Stimulated activated CD8-positive, alpha-beta memory T cell treated with anti-CD3 and anti-CD28 coated beads, Interleukin-15, amount 100 ng/mL, for 4 hours (primary cell): ENCODE measurements around the gene ABHD17C.

ENCODE experiments used
- DNase-seq, 2 donors: peaks; one replicate each; pipeline ENCODE4 v3.0.0-alpha.2; 2020; ENCODE audit warnings: low read depth in 2 of 2

Gene ABHD17C

DNA sequence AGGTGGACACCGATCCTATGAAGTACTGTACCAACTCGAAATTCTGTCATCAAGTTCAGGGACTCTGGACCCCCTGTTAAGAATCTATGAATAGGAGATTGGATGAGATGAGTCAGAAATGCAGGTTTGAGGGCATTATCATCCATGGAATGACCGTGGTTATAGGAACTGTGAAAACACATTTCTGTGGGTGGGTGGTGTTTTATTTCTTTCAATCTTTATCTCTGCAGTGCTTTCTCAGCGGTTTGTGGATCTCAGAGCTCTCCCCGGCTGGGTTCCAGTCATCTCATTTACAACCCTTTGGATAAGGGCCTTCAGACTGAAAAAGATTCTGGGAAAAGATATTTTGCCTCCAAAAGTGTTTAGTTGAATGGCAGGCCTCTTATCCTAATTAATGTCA is 5.4 kb upstream of the ABHD17C start:
- DNase-seq = no peak

DNA sequence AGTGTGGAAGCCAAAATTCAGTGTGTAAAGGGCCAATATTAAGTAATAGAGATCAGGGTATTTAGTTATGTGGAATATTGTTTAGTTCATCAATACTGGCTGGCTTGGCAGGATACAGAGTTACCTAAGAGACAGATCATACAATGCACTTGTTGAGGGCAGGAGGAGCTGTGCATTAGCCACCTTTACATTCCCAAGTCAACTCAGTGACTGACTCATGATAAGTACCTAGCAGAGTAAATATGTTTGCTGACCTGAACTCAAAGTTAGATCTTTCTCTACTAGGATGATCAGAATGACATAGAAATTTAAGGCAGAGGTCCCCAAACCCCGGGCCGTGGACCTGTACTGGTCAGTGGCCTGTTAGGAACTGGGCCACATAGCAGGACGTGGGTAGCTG is 3.5 kb upstream of the ABHD17C start:
- DNase-seq = no peak

- DNase-seq = no peak
Observed at GRCh38 chr15:80693682-80694610, 1.2 kb upstream of the ABHD17C start.

DNA sequence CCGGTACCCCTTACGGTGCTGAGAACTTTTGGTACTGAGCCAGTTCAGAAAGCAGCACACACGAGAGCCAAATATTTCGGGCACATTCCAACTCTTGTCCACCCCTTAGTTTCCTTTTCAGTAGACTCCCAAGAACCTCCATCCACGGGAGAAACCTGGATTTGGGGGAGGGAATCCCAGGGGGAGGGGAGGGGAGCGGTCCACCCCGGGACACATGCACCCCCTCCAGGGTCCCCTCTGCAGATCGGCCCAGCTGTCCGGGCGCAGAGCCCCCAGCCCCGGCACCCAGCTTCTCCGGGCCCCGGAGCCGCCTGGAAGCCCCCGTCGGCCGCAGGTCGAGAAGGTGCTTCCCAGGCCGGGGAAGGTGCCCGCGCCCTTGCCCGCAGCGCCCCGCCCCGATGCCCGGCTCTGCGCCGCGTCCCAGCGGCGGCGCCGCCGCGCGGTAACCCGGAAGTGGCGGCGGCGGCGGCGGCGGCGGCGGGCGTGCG is 455 bp upstream of the ABHD17C start:
- peak in 1 of 2 donors; percentile 8 for DNase-seq

DNA sequence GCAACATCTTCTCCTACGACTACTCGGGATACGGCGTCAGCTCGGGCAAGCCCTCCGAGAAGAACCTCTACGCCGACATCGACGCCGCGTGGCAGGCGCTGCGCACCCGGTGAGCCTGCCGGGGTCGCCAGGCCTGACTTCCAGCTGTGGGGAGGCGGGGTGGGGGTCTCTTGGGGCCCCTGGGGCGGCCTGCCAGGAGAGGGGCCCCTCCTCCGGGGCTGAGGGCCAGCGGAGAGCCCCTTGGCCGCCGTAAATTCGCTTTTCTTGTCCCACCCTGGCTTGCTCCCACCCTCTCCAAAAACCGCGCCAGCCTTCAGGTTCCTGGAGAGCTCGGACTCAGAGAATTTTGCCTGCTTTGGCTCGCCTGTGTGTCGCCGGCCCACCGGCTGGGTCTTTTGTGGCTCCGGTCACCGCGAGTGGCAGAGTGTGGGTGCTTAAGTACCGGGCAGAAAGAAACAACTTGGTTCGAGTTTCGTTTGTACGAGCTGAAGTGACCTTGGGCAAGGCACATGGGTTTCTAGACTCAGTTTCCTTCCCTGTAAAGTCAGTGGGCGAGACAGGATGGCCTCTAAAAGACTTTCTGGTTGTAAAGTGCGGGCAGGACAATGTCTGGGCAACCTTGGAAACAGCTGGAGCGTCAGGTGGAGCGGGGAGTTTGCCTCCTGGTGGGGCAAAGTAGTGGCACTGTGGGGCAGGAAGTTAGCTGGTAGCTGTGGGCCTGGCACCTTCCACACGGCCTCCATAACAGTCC is 976 bp downstream of the ABHD17C start:
- no peak for DNase-seq

DNA sequence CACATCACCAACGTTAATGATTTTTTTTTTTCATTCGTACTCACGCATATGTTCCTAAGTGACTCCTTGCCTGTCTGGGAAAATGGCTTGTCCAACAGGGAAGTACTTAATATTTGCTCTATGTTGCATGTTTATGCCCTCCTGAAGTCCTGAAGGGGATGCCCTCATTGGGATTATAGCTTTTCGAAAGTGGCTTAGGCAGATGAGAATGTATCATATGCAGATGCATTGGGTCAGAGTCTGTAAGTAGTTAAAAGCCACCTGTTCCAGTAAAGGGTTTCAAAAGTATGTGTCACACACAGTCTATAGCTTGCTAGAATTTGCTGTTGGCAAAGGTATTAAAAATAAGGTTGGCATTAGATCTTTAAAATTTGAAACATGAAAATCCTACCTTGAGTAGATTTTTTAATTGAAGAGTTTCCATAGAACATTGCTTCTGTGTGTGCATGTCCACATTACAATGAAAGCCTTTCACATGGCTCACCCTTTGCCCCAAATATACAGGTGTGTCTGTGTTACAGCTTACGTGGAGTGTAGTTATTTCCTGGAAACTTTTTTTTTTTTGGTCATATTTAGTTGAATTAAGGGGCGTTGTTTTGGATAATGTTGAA is 2.1 kb downstream of the ABHD17C start:
- DNase-seq = no peak

DNA sequence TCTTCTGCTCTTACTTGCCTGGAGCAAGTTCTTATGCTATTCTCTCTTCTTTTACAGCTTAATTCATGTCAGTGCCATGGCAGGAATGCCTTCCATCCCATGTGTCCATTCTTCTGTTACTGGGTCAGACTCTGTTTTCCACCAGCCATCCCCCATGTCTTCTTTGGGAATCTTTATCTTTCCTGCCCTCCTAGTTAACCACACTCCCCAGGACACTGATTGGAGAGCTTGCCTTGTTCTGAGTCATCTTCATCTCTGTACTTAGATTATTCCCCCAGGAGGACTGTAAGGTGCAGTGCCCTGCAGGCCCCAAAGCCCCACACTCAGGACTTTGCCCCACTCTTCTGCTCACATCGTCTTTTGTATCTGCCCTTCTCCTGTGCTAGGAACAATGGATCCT is 3.6 kb downstream of the ABHD17C start:
- no peak for DNase-seq

DNA sequence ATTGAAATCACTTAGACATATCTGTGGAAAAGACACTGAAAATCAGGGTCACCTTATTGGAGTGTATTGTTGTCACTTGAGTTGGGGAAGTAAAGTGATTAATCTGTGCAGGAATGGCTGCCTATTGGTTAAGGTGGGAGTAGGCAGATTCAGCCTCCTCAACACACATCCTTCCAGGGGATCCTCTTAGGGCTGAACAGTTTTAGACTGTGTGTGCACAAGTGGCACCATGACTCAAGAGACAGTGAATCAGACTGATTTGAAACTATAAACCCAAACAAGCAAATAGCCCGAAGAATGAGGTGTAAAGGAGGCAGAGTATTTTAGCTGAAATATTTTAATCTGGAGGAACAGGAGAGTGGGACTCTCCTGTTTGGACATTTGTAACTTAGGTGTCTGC is 4.9 kb downstream of the ABHD17C start:
- DNase-seq = no peak

GRCh38 chr15:80701676-80702311 is 6.7 kb downstream of the ABHD17C start:
- no peak for DNase-seq

DNA sequence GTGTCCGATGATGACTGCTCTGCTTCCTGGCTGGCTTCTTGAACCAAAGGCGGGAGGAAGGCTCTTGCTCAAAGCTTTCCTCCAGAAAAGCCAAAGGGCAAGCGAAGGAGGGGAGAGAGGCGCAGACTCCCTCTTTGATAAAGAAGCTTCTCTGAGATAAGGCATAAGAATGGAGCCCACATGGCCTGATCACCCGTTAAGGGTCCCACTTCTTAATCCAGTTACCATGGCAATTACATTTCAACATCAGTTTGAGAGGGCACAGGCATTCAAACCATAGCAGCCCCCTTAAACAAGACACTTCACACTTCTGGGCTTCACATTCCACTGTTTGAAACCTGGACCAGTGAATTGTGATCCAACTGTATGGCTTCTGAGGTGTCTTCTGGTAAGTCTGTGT is 8.0 kb downstream of the ABHD17C start:
- DNase-seq = no peak

DNA sequence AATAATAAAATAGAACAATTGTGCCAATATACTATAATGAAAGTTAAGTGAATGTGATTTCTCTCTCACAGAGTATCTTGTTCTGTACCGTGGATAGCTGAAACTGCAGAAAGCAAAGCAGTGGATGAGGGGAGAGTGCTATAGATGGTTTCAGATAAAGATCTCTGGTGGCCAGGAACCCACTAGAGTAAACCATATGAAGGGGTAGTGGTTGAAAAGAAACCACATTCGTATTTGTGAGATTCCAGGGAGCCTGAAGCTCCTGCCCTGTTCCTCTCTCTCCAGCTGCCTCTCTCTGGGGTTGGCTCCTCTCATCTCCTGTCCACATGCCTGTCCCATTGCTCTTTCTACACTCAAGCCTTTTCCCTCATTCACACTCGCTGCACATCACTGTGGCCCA is 8.9 kb downstream of the ABHD17C start:
- DNase-seq = no peak

- no peak for DNase-seq
Observed at GRCh38 chr15:80706161-80706560, 11.1 kb downstream of the ABHD17C start.

GRCh38 chr15:80709542-80709941 is 14.4 kb downstream of the ABHD17C start:
- no peak for DNase-seq

DNA sequence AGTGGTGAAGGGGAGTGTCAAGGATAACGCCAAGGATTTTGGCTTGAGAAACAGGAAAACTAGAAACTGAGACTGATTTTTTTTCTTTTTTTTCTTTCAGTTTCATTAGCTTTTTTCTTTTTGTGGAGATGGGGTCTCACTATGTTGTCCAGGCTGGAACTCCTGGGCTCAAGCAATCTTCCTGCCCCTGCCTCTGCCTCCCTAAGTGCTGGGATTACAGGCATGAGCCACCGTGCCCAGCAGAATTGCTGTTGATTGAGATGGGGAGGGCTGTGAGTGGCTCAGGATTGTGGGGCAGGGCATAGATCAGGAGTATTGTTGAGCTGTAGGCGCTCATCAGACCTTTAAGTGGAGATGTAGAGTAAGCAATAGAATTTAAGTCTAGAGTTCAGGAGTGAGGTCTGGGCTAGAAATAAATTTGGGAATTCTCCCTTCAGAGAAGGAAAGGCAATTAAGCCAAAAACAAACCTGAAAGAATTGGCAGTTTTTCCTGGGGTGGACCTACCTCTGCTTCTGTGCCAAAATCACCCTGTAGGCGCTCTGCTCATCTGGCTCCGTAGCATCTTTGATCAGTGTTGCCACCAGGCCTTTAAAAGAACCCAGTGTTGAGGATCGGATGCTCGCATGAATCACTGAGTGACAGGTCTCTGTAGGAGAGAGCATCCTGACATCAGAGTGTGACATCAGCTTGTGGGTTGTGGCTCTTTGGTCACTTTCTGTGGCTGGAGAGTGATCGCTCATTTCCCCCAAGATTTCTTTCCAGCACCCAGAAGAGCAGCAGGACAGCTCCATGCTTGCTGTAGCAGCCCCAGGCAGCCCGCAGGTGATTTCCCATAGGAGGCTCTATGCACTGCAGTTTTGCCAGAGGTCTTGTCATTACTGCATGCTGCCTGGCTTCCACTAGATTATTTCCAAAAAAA is 15.8 kb downstream of the ABHD17C start:
- no peak for DNase-seq

DNA sequence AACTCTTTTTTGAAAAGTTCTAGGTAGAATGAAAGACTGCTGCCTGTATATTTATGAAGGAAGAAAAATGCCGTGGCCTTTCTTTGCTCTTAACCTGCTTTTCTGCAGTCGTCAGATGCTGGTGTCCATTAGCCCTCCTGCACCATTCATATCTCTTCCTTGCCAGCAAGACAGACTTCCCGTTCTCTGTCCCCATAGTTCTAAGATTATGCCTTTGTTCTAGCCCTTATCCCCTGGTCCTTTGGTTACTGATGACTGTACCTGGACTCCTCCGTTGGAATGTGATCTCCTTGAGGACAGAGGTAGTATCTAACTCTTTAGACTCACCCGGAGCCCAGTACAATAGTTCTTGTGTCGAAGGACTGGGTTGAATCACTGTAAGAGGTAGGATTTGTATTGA is 16.8 kb downstream of the ABHD17C start:
- DNase-seq = no peak

- DNase-seq = no peak
Observed at GRCh38 chr15:80712956-80713355, 17.8 kb downstream of the ABHD17C start.

GRCh38 chr15:80721476-80721875 is 26.4 kb downstream of the ABHD17C start:
- DNase-seq = no peak

DNA sequence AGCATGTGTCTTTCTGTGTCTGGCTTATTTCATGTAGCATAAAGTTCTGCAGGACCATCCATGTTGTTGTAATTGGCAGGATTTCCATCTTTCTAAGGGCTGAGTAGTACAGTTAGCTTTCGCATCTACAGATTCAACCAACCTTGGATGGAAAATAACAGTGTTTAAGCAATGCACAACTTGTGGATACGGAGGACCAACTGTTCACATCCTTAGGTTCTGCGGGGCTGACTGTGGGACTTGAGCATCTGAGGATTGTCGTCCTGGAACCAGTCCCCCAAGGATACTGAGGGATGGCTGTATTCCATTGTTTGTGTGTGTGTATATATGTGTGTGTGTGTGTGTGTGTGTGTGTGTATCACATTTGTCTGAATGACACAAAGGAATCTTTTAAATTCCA is 27.7 kb downstream of the ABHD17C start:
- no peak for DNase-seq

DNA sequence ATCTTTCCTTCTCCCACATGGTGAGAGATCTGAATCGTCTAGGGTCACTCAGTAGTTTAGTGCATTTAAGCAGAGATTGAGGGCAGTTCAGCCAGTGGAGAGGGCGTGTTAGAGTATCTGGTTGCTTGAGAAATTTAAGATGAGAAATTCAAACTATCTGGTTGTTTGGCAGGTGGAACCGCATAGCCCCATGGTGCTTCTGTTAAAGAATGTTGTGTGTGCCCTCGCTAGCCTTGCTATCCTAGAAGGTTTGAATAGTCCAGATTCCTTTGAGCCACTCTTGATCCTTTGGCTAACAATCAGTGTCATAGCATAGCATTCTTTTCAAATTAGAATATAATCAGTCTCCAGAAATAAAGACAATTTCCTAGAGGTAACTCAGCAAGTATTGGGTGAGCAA is 32.1 kb downstream of the ABHD17C start:
- DNase-seq = no peak

GRCh38 chr15:80727596-80727995 is 32.5 kb downstream of the ABHD17C start:
- DNase-seq = no peak

- no peak for DNase-seq
Observed at GRCh38 chr15:80730387-80730786, 35.3 kb downstream of the ABHD17C start.
